ENCODE data around the gene CDCP1.

CDCP1 gene

DNA sequence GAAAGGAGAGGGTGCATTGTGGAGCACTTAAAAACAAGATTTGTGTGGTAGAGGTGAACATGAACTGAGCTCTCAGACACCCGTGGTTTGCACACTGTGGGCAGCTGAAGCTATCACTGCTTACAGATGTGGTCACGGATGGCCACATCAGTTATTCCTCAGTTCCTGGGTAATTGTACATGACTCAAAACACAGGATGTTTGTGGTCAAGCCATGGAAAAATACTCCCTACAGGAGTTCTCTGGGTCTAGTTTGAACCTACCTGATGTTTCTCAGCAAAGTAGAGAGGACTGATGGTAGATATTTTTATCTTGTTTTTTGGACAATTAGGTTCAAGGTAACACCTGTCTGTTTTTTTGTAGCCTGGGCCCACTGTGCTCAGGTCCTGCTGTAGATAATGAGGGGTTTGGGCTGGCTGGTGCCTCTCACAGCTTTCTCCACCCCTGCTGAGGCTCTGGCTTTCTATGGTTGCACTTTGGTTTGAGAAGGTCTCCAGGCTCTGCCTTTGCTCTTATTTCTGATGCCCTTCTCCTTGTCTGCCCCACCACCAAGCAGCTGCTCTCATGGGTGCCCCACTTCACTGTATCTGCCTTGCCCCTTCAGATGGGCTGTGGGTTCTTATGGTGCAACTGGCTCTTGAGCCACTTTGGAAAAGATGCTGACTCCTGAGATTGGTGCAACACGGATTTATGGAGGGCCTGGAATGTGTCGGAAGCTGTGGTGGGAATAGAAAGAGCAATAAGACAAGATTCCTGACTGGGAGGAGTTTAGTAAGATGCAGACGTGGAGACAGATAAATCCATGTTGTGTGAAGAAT lies 40.1 kb downstream of the CDCP1 start:
- TF ChIP-seq, protein P1, sequence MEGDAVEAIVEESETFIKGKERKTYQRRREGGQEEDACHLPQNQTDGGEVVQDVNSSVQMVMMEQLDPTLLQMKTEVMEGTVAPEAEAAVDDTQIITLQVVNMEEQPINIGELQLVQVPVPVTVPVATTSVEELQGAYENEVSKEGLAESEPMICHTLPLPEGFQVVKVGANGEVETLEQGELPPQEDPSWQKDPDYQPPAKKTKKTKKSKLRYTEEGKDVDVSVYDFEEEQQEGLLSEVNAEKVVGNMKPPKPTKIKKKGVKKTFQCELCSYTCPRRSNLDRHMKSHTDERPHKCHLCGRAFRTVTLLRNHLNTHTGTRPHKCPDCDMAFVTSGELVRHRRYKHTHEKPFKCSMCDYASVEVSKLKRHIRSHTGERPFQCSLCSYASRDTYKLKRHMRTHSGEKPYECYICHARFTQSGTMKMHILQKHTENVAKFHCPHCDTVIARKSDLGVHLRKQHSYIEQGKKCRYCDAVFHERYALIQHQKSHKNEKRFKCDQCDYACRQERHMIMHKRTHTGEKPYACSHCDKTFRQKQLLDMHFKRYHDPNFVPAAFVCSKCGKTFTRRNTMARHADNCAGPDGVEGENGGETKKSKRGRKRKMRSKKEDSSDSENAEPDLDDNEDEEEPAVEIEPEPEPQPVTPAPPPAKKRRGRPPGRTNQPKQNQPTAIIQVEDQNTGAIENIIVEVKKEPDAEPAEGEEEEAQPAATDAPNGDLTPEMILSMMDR (conservative IDR thresholded peaks at IDR 0.05): no peak
- no peak overlapping the region for H3K27ac ChIP-seq

DNA sequence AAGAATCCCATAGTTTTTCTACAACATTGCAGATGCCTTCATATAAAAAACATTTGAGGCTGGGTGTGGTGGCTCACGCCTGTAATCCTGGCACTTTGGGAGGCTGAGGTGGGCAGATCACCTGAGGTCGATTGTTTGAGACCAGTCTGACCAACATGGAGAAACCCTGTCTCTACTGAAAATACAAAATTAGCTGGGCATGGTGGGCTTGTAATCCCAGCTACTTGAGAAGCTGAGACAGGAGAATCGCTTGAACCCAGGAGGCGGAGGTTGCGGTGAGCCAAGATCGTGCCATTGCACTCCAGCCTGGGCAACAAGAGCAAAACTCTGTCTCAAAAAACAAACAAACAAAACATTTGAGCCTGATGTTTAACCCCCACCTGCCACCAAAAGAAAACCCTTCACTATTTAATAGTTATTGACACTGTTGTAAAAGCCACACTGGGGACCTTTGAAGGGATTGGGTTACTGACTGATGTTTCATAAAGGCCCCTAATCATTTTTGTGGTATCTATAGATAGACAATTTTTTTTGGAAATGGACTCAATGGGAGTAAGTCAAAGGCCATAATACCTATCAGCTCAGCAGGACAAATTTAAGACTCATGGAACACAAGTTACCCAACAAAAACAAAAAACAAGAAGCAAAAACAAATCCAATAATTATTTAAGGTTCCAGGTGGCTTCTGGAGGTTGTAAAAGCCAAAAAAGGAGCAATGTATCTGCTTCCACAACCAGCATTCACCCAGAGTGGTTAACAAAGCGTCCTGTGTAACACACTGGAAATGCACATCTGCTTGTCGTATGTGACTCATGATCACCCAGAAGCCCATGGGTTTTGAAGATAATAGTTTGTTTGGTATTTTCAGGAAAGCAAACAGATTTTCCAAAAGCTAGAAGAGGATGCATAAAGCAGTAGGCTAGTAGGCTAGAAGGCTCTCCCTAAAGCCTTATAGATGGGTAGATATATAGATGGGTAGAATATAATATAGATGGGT lies 41.2 kb downstream of the CDCP1 start:
- TF ChIP-seq, protein P1 (conservative IDR thresholded peaks at IDR 0.05): no peak

DNA sequence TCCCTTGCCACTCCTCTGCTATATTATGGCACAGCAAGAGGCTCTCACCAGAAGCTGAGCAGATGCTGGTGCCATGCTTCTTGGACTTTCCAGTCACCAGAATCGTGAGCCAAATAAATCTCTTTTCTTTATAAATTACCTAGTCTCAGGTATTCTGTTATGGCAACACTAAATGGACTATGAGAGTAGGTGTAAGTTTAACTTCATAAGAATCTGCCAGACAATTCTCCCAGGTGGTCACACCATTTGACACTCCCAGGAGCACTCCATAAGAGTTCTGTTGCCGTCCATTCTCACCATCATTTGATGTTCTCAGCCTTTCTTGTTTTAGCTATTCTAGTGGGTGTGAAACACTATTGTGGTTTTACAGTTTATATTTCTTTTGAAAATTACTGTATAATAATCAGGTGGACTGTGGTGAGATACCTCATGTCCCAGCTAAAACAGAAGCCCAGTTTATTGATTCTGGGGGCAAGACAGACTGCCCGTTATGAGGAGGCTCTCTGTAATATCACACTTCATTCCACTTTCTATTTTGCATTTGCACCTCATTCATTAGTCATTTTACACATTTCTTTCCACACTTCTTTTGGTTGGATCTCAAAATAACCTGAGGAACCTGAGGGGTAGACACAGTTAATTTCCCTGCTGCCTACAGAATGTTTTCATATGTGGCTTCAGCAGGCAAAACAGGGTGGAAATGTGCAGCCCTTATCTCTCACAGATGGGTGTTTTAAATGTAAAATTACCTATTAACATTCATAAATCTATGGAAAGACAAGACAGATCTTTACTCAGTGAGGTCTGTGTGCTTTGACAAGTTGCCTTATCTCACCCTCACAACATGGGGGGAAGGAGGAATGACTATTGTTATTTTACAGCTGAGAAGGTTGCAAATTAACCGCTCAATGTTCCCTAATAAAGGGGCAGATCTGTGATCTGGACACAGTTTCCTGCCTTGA lies 42.1 kb downstream of the CDCP1 start:
- TF ChIP-seq, protein P1 (conservative IDR thresholded peaks at IDR 0.05): no peak
- H3K27ac ChIP-seq: no peak overlapping the region

More for the DNA sequence above, 41.2 kb downstream of the CDCP1 start:
- H3K27ac ChIP-seq: no peak overlapping the region

DNA sequence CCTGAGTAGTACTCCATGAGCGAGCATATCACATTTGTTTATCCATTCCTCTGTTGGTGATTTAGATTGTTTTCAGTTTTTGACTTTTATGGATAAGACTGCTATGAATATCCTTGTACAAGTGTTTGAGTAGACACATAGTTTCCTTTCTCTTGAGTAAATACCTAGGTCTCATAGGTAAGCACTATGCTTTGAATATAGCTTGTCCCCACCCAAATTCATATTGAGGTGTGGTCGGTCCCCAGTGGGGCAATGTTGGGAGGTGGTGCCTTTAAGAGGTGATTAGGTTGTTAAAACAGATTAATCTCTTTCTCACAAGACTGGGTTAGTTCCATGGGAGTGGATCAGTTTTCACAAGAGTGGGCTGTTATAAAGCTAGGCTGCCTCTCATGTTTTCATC lies 42.8 kb downstream of the CDCP1 start:
- TF ChIP-seq, protein P1 (conservative IDR thresholded peaks at IDR 0.05): no peak
- no peak overlapping the region for H3K27ac ChIP-seq

DNA sequence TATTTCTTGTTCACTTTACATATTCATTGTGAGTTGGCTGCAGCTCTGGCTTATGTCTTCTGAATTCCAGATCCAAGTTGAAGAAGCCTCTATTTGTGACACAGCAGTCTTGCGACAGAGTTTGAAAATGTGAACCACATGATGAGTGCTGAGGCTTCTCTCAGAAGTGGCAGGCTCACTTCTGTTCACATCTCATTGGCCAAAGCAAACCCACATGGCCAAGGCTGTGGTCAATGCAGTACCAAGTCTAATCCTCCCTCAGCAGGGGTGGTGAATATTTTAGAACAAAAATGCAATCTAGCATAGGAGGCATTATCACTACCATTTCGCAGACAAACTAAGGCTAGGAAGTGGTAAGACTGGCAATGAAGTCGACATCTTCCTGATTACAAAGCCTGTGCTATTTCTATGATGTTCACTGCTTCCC lies 45.2 kb downstream of the CDCP1 start:
- TF ChIP-seq, protein P1 (conservative IDR thresholded peaks at IDR 0.05): no peak
- no peak overlapping the region for H3K27ac ChIP-seq

DNA sequence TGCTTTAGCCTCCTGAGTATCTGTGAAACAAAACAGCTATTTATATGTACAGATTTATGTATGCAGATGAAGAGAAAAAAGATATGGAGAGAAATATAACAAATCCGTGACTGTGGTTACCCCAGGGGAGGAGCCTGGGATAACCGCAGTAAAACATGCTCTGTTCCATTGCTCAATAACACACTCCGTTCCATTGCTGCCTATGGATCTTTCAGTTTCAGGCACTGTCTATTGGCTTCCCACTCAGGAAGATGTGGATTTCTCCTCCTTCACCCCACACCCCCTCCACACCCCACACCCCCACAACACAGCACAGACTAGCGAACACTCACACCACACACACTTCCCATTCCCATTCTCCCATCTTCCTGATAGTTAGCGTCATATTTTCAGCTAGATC lies 47.9 kb downstream of the CDCP1 start:
- TF ChIP-seq, protein P1 (conservative IDR thresholded peaks at IDR 0.05): no peak
- no peak overlapping the region for H3K27ac ChIP-seq

Data from VCaP (cell line).